CD14-positive monocyte (primary cell): ENCODE results near the gene WIPF2. TPM values are rescaled to one million over a fixed set of nuclear protein-coding genes. Genes with fewer than 3 reads are reported as not detected.
A peak's percentile ranks its signal among the peaks of the same experiment; 100 is the strongest.

Experiments
- DNase-seq, 3 donors: peaks; one replicate each; pipeline ENCODE4 v3.0.0-alpha.2; 2011 to 2022
- H2AFZ ChIP-seq: 2 replicates; pipeline ENCODE4 v1.6.0; 2012; ENCODE audit warnings: mild to moderate bottlenecking, low read depth, low read length, inconsistent platforms; ENCODE audit not compliant: insufficient read depth, poor library complexity, severe bottlenecking
- H3K27ac ChIP-seq, 2 donors: 1 replicate in 1 of 2; 2 replicates in 1 of 2; pipeline ENCODE4 v1.5.1; 2012 to 2013; ENCODE audit warnings: low read length in 2 of 2, control low read depth in 1 of 2, inconsistent platforms in 1 of 2, low read depth in 1 of 2, mild to moderate bottlenecking in 1 of 2
- H3K27me3 ChIP-seq, 2 donors: one replicate each; pipeline versions ENCODE4 v1.6.0 to v1.6.1; 2011 to 2013; ENCODE audit warnings: low read length in 2 of 2; ENCODE audit not compliant: control insufficient read depth in 2 of 2, insufficient read depth in 2 of 2
- H3K36me3 ChIP-seq, 2 donors: replicated peaks in 1 of 2; 1 replicate in 1 of 2; 2 replicates in 1 of 2; pipeline versions ENCODE4 v1.5.1 to v1.6.1; 2012 to 2013; ENCODE audit warnings: low read length in 2 of 2, control low read depth in 1 of 2, inconsistent platforms in 1 of 2, mild to moderate bottlenecking in 1 of 2; ENCODE audit not compliant: insufficient read depth in 2 of 2, control insufficient read depth in 1 of 2
- H3K4me1 ChIP-seq, 2 donors: 1 replicate in 1 of 2; 2 replicates in 1 of 2; pipeline versions ENCODE4 v1.5.1 to v1.6.1; 2012 to 2013; ENCODE audit warnings: low read length in 2 of 2, control low read depth in 1 of 2, inconsistent platforms in 1 of 2, mild to moderate bottlenecking in 1 of 2, moderate library complexity in 1 of 2; ENCODE audit not compliant: insufficient read depth in 2 of 2, control insufficient read depth in 1 of 2
- H3K4me2 ChIP-seq: replicated peaks from 2 replicates; pipeline ENCODE3; 2012; ENCODE audit warnings: low read length, moderate library complexity, mild to moderate bottlenecking; ENCODE audit not compliant: poor library complexity, severe bottlenecking; ENCODE audit errors: extremely low read depth
- H3K4me3 ChIP-seq, 3 experiments: fragments of 200-600 bp in 1 of 3; sonication (generic) in 1 of 3; replicated peaks in 1 of 3; 1 replicate in 2 of 3; 2 replicates in 1 of 3; pipeline ENCODE4 v1.5.1; 2011 to 2013; ENCODE audit warnings: low read length in 3 of 3, mild to moderate bottlenecking in 3 of 3, control low read depth in 2 of 3, low read depth in 2 of 3, inconsistent platforms in 1 of 3, moderate library complexity in 1 of 3
- H3K79me2 ChIP-seq: 2 replicates; pipeline ENCODE4 v1.6.0; 2012; ENCODE audit warnings: mild to moderate bottlenecking, control low read depth, inconsistent platforms, low read length, moderate library complexity; ENCODE audit not compliant: insufficient read depth
- H3K9ac ChIP-seq: 2 replicates; pipeline ENCODE4 v1.6.0; 2017; ENCODE audit warnings: low read length, mild to moderate bottlenecking; ENCODE audit not compliant: insufficient read depth, poor library complexity, severe bottlenecking
- H3K9me3 ChIP-seq, 2 donors: replicated peaks in 1 of 2; 1 replicate in 1 of 2; 2 replicates in 1 of 2; pipeline versions ENCODE4 v1.5.1 to v1.6.1; 2012 to 2013; ENCODE audit warnings: low read length in 2 of 2, control low read depth in 1 of 2; ENCODE audit not compliant: control insufficient read depth in 1 of 2, insufficient read depth in 1 of 2
- H4K20me1 ChIP-seq: 2 replicates; pipeline ENCODE4 v1.6.0; 2012; ENCODE audit warnings: mild to moderate bottlenecking, low read length, control low read depth, moderate library complexity; ENCODE audit not compliant: insufficient read depth
- H3K27ac Mint-ChIP-seq, 7 donors: one replicate each; pipeline ENCODE4 v1.8.0; 2020; ENCODE audit warnings: mild to moderate bottlenecking in 7 of 7, mixed read lengths in 7 of 7, moderate library complexity in 6 of 7, inconsistent platforms in 2 of 7
- H3K27me3 Mint-ChIP-seq, 3 donors: one replicate each; pipeline ENCODE4 v1.8.0; 2021 to 2022; ENCODE audit warnings: low read depth in 3 of 3, mild to moderate bottlenecking in 3 of 3, mixed read lengths in 3 of 3, moderate library complexity in 3 of 3, inconsistent platforms in 1 of 3
- H3K36me3 Mint-ChIP-seq, 2 donors: one replicate each; pipeline ENCODE4 v1.8.0; 2020; ENCODE audit warnings: mixed read lengths in 2 of 2, inconsistent platforms in 1 of 2, mild to moderate bottlenecking in 1 of 2
- H3K4me1 Mint-ChIP-seq: one replicate; pipeline ENCODE4 v1.8.0; 2020; ENCODE audit warnings: mild to moderate bottlenecking, mixed read lengths
- H3K4me3 Mint-ChIP-seq, 2 donors: one replicate each; pipeline ENCODE4 v1.8.0; 2020; ENCODE audit warnings: mild to moderate bottlenecking in 2 of 2, mixed read lengths in 2 of 2, moderate library complexity in 1 of 2
- H3K9me3 Mint-ChIP-seq, 7 donors: one replicate each; pipeline ENCODE4 v1.8.0; 2020 to 2022; ENCODE audit warnings: mixed read lengths in 7 of 7, mild to moderate bottlenecking in 6 of 7, moderate library complexity in 6 of 7, inconsistent platforms in 2 of 7
- CTCF ChIP-seq: fragments of 200-600 bp; IDR thresholded peaks from one replicate; pipeline ENCODE4 v1.8.0; 2022; ENCODE audit warnings: antibody characterized with exemption, mild to moderate bottlenecking
- WGBS: methylation state at CpG from one replicate; pipeline ENCODE4 v1.1.5; 2013; ENCODE audit warnings: missing lambda C conversion rate; ENCODE audit not compliant: insufficient coverage; 5-methylcytosine and 5-hydroxymethylcytosine counted together
- intact Hi-C, 2 donors: fragments of 100-400 bp; cut with micrococcal nuclease; formaldehyde crosslinking; loops; one replicate each; pipeline versions ENCODE4 v1.15.0 to v1.15.1; 2023
- polyA plus RNA-seq, 3 donors: library from polyadenylated mRNA; depleted of rRNA in 1 of 3; unstranded in 2 of 3; stranded (reverse) in 1 of 3; fragments of 300-500 nt in 2 of 3; fragments of >200 nt in 1 of 3; fragmentation: Illumina TruSeq in 2 of 3; gene quantifications; 1 replicate in 2 of 3; 2 replicates in 1 of 3; pipeline ENCODE4 v1.2.3, GENCODE V29; 2012 to 2021

Gene WIPF2
- polyA plus RNA-seq, 3 donors, result 5.2 to 9.7 (median 8.4) TPM

DNA sequence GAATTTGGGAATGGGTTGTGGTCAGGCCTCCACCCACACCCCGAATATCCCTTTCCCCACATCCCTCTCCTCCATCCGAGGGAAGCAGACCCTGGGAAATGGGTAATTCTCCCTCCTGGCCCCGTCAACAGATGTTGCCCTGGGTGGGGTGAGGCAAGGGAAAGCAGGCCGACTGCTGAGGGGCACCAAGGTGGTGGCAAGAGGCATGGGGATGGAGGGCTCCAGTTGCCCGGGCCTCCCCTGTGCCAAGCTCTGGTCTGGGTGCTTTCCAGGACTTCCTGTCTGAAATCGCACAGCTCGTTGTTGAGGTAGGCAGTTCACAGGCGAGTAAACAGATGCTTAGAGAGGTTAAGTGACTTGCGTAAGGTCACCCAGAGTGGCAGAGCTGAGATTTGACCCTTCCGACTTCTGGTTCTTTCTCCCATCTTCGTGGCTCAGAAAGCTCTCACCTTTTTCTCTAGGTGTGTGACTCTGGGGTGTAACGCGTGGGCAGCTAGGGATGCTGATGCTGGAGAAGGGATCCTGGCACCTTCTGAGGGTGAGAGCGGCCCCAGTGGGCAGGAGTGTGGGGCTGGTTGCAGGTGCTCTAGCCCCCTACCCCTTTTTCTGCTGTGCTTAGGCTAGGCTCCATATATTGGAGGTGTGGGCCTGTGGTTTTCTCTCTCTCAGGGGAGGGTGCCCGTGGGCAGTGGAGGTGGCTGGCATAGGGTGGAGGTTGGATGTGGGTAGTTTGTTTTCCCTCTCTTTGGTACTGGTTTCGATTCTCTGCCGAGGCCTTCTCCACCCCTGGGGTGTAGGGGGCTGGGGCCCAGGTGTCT lies 107.1 kb downstream of the WIPF2 start:
- Histone ChIP-seq H3K4me1 (peaks cover 90% of the 10 kb centered on the region in 2 donors), H3K27ac (peak overlapping the region; percentile 99 to 100), H3K27me3 (no peaks in the 10 kb centered on the region), H3K79me2 (peaks cover 99% of the 10 kb centered on the region), H3K9me3 (no peaks in the 10 kb centered on the region), H3K9ac (peak overlapping the region; percentile 74), H2AFZ (no peak overlapping the region), H3K4me3 (peak overlapping the region in 2 of 3 experiments; percentile 13 to 69), H4K20me1 (peaks cover 11% of the 10 kb centered on the region), H3K4me2 (peak overlapping the region; percentile 70), H3K36me3 (peaks cover 6 to 8% of the 10 kb centered on the region in 2 donors)
- peak; percentile 82 to 87 (median 87) for DNase-seq
- peaks cover 81% of the 10 kb centered on the region for H3K4me1 Mint-ChIP-seq
- peaks cover 0 to 7% (median 4%) of the 10 kb centered on the region in 3 donors for H3K27me3 Mint-ChIP-seq
- intact Hi-C loops, result no loop called here
- peak overlapping the region; percentile 77 to 82 for H3K4me3 Mint-ChIP-seq
- H3K9me3 Mint-ChIP-seq, result no peaks in the 10 kb centered on the region
- peaks cover 27 to 52% of the 10 kb centered on the region in 2 donors for H3K36me3 Mint-ChIP-seq
- peak overlapping the region; percentile 96 to 100 (median 100) for H3K27ac Mint-ChIP-seq
- no peak for TF ChIP-seq CTCF
- 26% methylated on average over 10 of the region's 17 CpGs for WGBS

DNA sequence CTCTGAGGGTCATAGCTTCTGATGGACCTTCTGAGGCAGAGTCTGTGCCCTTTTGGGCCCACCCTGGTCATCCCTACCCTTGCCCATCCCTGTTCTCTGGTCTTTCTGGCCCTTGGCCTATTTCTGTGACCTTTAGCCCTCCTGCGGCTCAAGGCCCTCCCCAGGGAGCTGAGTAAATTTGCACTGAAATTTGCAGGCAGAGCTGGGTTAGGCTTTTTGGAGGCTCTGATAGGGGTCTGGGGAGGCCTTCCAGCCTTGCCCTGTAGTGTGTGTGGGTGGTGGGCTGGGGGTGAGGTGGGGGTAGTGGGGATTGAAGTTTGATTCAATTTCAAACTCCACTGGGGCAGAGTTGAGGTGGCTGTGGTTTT lies 107.7 kb downstream of the WIPF2 start:
- no peak overlapping the region for H2AFZ ChIP-seq
- Mint-ChIP-seq H3K4me1 (peaks cover 85% of the 10 kb centered on the region), H3K27me3 (peaks cover 0 to 7% (median 4%) of the 10 kb centered on the region in 3 donors), H3K9me3 (no peaks in the 10 kb centered on the region), H3K27ac (peak overlapping the region; percentile 96 to 100 (median 100)), H3K4me3 (peak overlapping the region; percentile 77 to 82), H3K36me3 (peaks cover 30 to 52% of the 10 kb centered on the region in 2 donors)
- intact Hi-C loops, result no loop called here
- peaks cover 6% of the 10 kb centered on the region for H4K20me1 ChIP-seq
- peaks cover 99% of the 10 kb centered on the region for H3K79me2 ChIP-seq
- DNase-seq, result no peak
- H3K9me3 ChIP-seq, result no peaks in the 10 kb centered on the region
- H3K4me3 ChIP-seq, result peak overlapping the region in 2 of 3 experiments; percentile 13 to 69
- WGBS, result no CpG with 5 or more reads among the region's 1 CpG
- peak overlapping the region; percentile 70 for H3K4me2 ChIP-seq
- peak overlapping the region; percentile 99 to 100 for H3K27ac ChIP-seq
- peaks cover 90% of the 10 kb centered on the region in 2 donors for H3K4me1 ChIP-seq
- TF ChIP-seq CTCF, result no peak
- H3K36me3 ChIP-seq, result peaks cover 12 to 13% of the 10 kb centered on the region in 2 donors
- H3K9ac ChIP-seq, result peak overlapping the region; percentile 74
- H3K27me3 ChIP-seq, result no peaks in the 10 kb centered on the region
